GM12875 (cell line): Measurements from ENCODE around the gene DNAH6.

ENCODE experiments used
- H3K4me3 ChIP-seq: one replicate; pipeline ENCODE4 v1.5.1; 2011; ENCODE audit warnings: low read depth, low read length, control low read depth
- TF ChIP-seq, protein P1 (sequence below): IDR thresholded peaks from 2 replicates; pipeline ENCODE4 v1.5.1; 2011; ENCODE audit warnings: low read depth, mild to moderate bottlenecking, control low read depth, inconsistent platforms, low read length, moderate library complexity, borderline replicate concordance; ENCODE audit not compliant: insufficient read depth

The DNAH6 gene

DNA sequence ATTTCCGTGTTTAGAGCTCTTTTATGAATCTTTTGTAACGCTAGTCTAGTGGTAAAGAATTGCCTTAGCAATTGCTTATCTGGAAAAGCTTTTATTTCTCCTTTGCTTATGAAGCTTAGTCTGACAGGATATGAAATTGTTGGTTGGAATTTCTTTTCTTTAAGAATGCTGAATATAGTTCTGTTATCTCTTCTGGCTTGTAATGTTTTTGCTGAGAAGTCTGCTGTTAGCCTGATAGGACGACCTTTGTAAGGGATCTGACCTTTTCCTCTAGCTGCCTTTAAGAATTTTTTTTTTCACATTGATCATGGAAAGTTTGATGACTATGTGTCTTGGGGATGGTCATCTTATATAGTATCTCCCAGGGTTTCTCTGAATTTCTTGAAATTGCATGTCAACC, 263.5 kb downstream of the DNAH6 start:
- TF ChIP-seq, protein P1, sequence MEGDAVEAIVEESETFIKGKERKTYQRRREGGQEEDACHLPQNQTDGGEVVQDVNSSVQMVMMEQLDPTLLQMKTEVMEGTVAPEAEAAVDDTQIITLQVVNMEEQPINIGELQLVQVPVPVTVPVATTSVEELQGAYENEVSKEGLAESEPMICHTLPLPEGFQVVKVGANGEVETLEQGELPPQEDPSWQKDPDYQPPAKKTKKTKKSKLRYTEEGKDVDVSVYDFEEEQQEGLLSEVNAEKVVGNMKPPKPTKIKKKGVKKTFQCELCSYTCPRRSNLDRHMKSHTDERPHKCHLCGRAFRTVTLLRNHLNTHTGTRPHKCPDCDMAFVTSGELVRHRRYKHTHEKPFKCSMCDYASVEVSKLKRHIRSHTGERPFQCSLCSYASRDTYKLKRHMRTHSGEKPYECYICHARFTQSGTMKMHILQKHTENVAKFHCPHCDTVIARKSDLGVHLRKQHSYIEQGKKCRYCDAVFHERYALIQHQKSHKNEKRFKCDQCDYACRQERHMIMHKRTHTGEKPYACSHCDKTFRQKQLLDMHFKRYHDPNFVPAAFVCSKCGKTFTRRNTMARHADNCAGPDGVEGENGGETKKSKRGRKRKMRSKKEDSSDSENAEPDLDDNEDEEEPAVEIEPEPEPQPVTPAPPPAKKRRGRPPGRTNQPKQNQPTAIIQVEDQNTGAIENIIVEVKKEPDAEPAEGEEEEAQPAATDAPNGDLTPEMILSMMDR: no peak
- H3K4me3 ChIP-seq: no peak overlapping the region

DNA sequence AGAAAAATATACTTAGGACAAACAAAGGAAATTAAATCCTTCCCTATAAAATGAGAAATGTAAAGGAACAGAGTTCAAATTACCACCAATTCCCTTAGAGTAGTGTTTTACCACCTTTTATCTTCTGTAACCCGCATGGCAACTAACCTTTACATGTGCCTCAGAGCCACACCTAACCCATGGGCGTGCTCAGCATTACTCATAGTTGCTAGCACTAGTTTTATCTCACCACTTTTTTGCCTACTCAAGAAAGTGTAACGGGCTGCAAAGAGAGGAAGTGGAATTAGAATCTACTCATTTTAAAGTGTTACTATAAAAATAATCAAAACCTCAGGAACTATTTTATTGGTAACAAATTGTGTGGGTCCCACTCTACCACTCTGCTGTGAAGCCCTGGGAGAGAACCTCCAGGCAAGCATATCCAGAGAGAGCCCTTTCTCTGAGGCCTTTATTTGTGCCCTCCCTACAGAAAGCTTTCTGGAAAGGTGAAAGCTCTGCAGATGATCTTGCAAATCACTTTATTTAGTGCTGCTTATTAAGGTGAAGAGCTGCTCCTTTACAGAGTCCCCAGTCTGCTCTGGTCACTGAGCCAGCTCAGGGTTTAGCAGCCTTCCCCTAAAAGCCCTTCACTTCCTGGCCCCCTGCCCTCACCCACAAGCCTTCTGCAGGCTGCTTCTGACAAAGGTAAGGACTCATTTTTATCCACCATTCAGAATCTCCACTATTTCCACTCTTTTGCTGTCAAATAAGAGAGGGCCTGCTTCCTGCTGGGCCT, 265.8 kb downstream of the DNAH6 start:
- TF ChIP-seq, protein P1: no peak
- H3K4me3 ChIP-seq: no peak overlapping the region

DNA sequence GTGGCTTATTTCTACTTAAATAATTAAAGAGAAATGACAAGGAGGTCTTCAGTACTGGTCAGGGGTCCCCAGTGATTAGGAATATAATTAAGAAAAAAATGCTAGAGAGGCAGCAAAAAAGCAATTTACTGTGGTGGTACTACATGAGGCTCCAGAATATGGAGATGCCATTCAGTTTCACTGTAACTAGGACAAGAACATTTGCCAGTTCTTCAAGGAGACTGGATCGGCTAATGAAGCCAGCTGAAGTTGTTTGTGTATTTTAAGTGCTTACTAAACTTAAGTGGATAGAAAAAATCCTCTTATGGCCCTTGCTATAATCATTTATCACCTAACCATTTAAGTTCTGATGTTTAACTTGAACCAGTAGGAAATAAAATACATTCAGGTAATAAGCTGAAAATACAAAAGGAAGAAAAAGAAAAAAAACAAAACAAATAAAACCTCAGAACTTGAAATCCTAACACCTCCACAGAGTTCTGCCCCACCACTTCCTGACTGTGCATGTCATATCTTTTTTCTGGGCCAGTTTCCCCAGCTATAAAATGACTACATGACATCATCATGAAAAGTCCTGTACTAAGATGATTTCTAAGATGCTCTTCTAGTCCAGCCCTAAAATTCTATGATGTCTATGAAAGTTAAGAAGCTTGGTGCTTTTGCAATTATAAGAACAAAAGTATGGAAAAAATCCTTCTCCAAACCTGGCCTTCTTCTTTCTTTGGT, 266.6 kb downstream of the DNAH6 start:
- TF ChIP-seq, protein P1: no peak
- no peak overlapping the region for H3K4me3 ChIP-seq

DNA sequence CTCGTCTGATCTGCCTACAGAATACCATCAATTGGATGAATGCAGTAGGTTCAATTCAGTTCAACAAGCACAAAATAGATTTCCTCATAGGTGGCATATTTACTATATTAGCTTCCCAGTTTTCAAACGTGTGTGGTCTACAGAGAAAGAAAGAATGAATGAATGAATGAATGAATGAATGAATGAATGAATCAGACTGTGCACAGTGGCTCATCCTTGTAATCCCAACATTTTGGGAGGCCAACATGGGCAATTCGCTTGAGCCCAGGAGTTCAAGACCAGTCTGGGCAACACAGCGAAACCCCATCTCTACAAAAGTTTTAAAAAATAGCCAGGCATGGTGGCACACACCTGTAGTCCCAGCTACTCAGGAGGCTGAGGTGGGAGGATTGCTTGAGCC, 269.7 kb downstream of the DNAH6 start:
- TF ChIP-seq, protein P1: no peak
- H3K4me3 ChIP-seq: no peak overlapping the region

DNA sequence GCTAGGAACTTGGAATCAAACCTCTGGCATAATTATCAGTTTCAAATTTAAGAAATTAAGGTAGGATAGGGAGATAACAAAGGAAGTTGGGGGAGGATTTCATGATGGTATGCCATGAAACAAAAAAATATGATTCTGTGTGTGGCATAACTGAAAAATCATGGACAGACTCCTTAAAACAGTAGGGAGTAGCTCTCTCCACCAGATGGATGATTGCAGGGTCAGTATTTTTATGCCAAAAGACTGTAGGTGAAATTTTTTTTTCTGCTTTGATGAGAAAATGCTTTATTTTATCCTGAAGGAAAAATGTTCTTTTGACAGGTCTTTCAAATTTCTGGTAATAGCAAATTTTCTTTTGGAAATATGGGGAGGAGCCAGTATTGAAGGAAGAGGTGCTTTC, 270.3 kb downstream of the DNAH6 start:
- no peak overlapping the region for H3K4me3 ChIP-seq
- TF ChIP-seq, protein P1: no peak

DNA sequence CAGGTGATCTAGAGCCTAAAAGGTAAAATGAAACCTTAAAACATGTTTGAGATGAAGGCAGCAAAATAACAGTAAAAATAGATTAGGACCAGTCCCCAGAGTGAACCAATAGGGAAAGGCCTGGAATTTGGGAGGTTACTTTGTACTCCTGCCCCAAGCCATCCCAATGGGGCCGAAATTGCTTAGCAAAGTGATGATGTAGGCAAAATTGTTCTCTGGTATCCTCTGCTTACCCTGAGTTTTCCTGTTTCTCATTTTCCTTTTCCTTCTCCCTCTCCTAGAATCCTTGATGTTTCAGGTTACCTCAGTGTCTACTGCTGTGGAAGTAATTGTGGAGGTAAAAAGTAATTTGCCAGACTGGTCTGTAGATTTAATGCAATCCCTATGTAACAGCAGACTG, 271.7 kb downstream of the DNAH6 start:
- TF ChIP-seq, protein P1: no peak

DNA sequence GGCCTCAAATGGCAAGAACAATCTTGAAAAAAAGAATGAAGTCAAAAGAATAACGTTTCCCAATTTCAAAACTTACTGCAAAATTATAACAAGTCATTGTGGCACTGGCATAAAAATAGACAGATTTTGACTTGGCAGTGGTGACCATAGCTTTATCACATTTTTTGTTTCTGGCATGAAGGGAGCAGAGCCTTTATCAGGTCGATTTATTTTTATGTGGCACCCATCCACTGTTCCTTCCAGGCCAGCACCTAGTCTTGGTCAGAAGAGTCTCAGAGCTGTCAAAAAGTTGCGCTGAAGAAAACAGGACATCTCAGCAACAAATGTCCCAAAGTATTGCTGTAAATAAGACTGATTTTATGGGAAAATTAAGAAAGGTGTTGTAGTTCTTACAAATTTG, 272.2 kb downstream of the DNAH6 start:
- TF ChIP-seq, protein P1: no peak
- no peak overlapping the region for H3K4me3 ChIP-seq

More for the DNA sequence above, 271.7 kb downstream of the DNAH6 start:
- no peak overlapping the region for H3K4me3 ChIP-seq
